ENCODE data around the gene SIPA1L3.

Gene SIPA1L3

DNA sequence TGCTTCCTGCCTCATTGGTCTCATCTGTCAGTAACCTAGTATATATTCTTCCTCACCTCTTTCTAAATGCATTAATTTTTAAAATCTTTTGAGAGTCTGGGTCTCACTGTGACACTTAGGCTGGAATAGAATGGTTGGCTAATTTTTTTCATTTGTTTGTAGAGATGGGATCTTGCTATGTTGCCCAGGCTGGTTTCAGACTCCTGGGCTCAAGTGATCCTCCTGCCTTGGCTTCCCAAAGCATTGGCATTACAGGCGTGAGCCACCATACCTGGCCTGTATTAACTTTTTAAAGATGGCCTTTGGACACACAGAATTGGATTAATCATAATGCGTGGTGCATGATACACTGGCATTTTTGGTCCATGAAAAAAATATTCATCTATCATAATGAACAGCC, 29.9 kb downstream of the SIPA1L3 start:
- no peaks in the 10 kb centered on the region for H3K9me2 ChIP-seq (replicated peaks; ENCODE audit: insufficient read depth, low read length)
- TF ChIP-seq EZH2 (optimal IDR thresholded peaks at IDR 0.05; ENCODE audit: low read depth, low read length), result no peak
- TF ChIP-seq, protein P1, sequence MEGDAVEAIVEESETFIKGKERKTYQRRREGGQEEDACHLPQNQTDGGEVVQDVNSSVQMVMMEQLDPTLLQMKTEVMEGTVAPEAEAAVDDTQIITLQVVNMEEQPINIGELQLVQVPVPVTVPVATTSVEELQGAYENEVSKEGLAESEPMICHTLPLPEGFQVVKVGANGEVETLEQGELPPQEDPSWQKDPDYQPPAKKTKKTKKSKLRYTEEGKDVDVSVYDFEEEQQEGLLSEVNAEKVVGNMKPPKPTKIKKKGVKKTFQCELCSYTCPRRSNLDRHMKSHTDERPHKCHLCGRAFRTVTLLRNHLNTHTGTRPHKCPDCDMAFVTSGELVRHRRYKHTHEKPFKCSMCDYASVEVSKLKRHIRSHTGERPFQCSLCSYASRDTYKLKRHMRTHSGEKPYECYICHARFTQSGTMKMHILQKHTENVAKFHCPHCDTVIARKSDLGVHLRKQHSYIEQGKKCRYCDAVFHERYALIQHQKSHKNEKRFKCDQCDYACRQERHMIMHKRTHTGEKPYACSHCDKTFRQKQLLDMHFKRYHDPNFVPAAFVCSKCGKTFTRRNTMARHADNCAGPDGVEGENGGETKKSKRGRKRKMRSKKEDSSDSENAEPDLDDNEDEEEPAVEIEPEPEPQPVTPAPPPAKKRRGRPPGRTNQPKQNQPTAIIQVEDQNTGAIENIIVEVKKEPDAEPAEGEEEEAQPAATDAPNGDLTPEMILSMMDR (IDR thresholded peaks at IDR 0.05; ENCODE audit: low read length), result no peak
- TF ChIP-seq EZH2phosphoT487 (IDR thresholded peaks at IDR 0.05; ENCODE audit: low read length), result no peak
- no peaks in the 10 kb centered on the region for H3K9me3 ChIP-seq (replicated peaks; ENCODE audit: insufficient read depth, low read length)
- DNase-seq, result no peak
- H3K27ac ChIP-seq (ENCODE audit: low read length), result no peak overlapping the region
- H3K79me2 ChIP-seq (ENCODE audit: low read length), result 0 out of 2 replicates have a peak, but pooled peaks cover 9% of the 10 kb centered on the region
- peaks cover 12% of the 10 kb centered on the region; the same call in 1 of the 2 replicates for H3K4me1 ChIP-seq (ENCODE audit: low read length)
- H3K36me3 ChIP-seq (replicated peaks; ENCODE audit: insufficient read depth, low read length), result no peaks in the 10 kb centered on the region
- no peaks in the 10 kb centered on the region for H4K20me1 ChIP-seq (ENCODE audit: insufficient read depth, low read length)
- H3K9ac ChIP-seq (ENCODE audit: low read length), result no peak overlapping the region
- H2AFZ ChIP-seq (ENCODE audit: low read length), result no peak overlapping the region
- H3K4me2 ChIP-seq (ENCODE audit: low read depth, low read length), result no peak overlapping the region
- H3K4me3 ChIP-seq (ENCODE audit: low read length), result no peak overlapping the region
- peaks cover under 1% of the 10 kb centered on the region; the same call in 1 of the 2 replicates for H3F3A ChIP-seq (ENCODE audit: insufficient read depth, low read length)
- no peaks in the 10 kb centered on the region for H3K27me3 ChIP-seq (replicated peaks; ENCODE audit: insufficient read depth, low read length)

GRCh38 chr19:37938353-37938752, 31.3 kb downstream of the SIPA1L3 start:
- Histone ChIP-seq H3F3A (ENCODE audit: insufficient read depth, low read length) (no peaks in the 10 kb centered on the region), H4K20me1 (ENCODE audit: insufficient read depth, low read length) (no peaks in the 10 kb centered on the region), H2AFZ (ENCODE audit: low read length) (no peak overlapping the region), H3K9me3 (replicated peaks; ENCODE audit: insufficient read depth, low read length) (no peaks in the 10 kb centered on the region), H3K9me2 (replicated peaks; ENCODE audit: insufficient read depth, low read length) (no peaks in the 10 kb centered on the region), H3K79me2 (ENCODE audit: low read length) (0 out of 2 replicates have a peak, but pooled peaks cover 9% of the 10 kb centered on the region), H3K27me3 (replicated peaks; ENCODE audit: insufficient read depth, low read length) (no peaks in the 10 kb centered on the region), H3K9ac (ENCODE audit: low read length) (no peak overlapping the region), H3K27ac (ENCODE audit: low read length) (no peak overlapping the region; the same call in 1 of the 2 replicates), H3K4me3 (ENCODE audit: low read length) (no peak overlapping the region), H3K36me3 (replicated peaks; ENCODE audit: insufficient read depth, low read length) (no peaks in the 10 kb centered on the region), H3K4me1 (ENCODE audit: low read length) (peaks cover 9% of the 10 kb centered on the region; the same call in 1 of the 2 replicates), H3K4me2 (ENCODE audit: low read depth, low read length) (no peak overlapping the region)
- TF ChIP-seq EZH2 (optimal IDR thresholded peaks at IDR 0.05; ENCODE audit: low read depth, low read length) (no peak), EZH2phosphoT487 (IDR thresholded peaks at IDR 0.05; ENCODE audit: low read length) (no peak)
- TF ChIP-seq, protein P1 (IDR thresholded peaks at IDR 0.05; ENCODE audit: low read length), result no peak
- DNase-seq, result peak; percentile 21

DNA sequence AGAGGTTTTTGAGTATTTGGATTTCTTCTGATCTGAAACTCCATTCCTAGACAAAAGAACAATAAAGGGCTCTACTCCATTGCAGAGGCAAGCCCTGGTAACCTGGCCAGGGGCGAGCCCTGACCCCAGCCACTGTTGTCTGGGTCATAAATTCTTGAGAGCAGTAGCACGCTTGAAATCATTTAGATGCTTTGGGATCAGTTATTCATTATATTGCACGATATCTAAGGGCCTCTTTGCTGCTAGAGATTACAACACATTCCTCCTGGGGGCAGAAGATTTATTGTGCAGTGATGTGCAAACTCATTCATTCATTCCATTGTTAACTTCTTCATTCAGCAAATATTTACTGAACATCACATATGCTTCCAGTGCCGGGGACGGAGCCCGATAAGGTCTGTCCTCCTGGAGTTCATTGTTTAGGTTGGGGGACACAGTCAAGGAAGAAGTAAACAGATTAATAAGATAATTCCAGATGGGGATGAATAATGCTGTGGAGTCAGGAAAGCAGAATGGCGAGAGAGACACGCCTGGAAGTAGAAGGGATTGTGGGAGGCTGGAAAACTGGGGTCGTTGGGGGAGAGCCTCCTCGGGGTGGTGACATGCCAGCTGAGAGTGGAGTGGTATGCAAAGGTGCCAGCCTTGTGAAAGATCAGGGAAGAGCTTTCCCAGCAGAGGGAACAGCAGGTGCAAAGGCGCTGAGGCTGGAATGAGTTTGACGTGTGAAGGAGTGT, 34.9 kb downstream of the SIPA1L3 start:
- Histone ChIP-seq H3K27me3 (replicated peaks; ENCODE audit: insufficient read depth, low read length) (no peaks in the 10 kb centered on the region), H3K4me2 (ENCODE audit: low read depth, low read length) (no peak overlapping the region)

More for the DNA sequence above, 34.9 kb downstream of the SIPA1L3 start:
- Histone ChIP-seq H3K36me3 (replicated peaks; ENCODE audit: insufficient read depth, low read length) (no peaks in the 10 kb centered on the region), H3F3A (ENCODE audit: insufficient read depth, low read length) (no peaks in the 10 kb centered on the region), H3K27ac (ENCODE audit: low read length) (no peak overlapping the region), H2AFZ (ENCODE audit: low read length) (no peak overlapping the region), H3K9ac (ENCODE audit: low read length) (no peak overlapping the region), H3K9me3 (replicated peaks; ENCODE audit: insufficient read depth, low read length) (no peaks in the 10 kb centered on the region), H3K79me2 (ENCODE audit: low read length) (0 out of 2 replicates have a peak, but pooled peaks cover 4% of the 10 kb centered on the region), H4K20me1 (ENCODE audit: insufficient read depth, low read length) (no peaks in the 10 kb centered on the region), H3K4me3 (ENCODE audit: low read length) (no peak overlapping the region), H3K9me2 (replicated peaks; ENCODE audit: insufficient read depth, low read length) (no peaks in the 10 kb centered on the region), H3K4me1 (ENCODE audit: low read length) (peaks cover 9% of the 10 kb centered on the region; the same call in 1 of the 2 replicates)
- no peak for DNase-seq
- TF ChIP-seq EZH2phosphoT487 (IDR thresholded peaks at IDR 0.05; ENCODE audit: low read length) (no peak), EZH2 (optimal IDR thresholded peaks at IDR 0.05; ENCODE audit: low read depth, low read length) (no peak)
- TF ChIP-seq, protein P1 (IDR thresholded peaks at IDR 0.05; ENCODE audit: low read length), result no peak
